Panc1 (cell line): ENCODE results near the gene CUEDC2. TPM values are rescaled to one million over a fixed set of nuclear protein-coding genes. Genes with fewer than 3 reads are reported as not detected.

Experiments
- ATAC-seq: fragments of 200-7000 bp; cut with Tn5 transposase; 2 replicates; pipeline ENCODE4 v1.9.1; 2020; ENCODE audit warnings: mild to moderate bottlenecking, moderate library complexity
- BruUV-seq: library from RNA; stranded (reverse); fragments of 400-500 nt; replicated peaks from 2 replicates; lab custom pipeline; 2021; lab: Mats Ljungman, UMichigan
- CTCF ChIA-PET: fragments of 300-600 bp; sonication (Branson Sonifier 250); formaldehyde crosslinking; loops from one replicate; lab custom pipeline; 2022; ENCODE audit warnings: antibody characterized with exemption; lab: Charles Lee
- POLR2A ChIA-PET: fragments of 300-600 bp; sonication (Branson Sonifier 250); formaldehyde crosslinking; loops from one replicate; lab custom pipeline; 2022; ENCODE audit warnings: antibody characterized with exemption; lab: Charles Lee
- DNase-seq: peaks from one replicate; pipeline ENCODE4 v3.0.0-alpha.2; 2010; ENCODE audit warnings: low read depth, low spot score
- H3K27ac ChIP-seq: 2 replicates; pipeline ENCODE4 v1.5.1; 2011; ENCODE audit warnings: mild to moderate bottlenecking, low read length, inconsistent platforms
- H3K27me3 ChIP-seq: fragments of 200-500 bp; sonication (Bioruptor generic); 2 replicates; pipeline ENCODE4 v1.6.0; 2014; ENCODE audit warnings: low read length, inconsistent platforms; ENCODE audit not compliant: control insufficient read depth, insufficient read depth
- H3K36me3 ChIP-seq: fragments of 200-500 bp; sonication (Bioruptor generic); 2 replicates; pipeline ENCODE4 v1.5.1; 2014; ENCODE audit warnings: inconsistent platforms, mild to moderate bottlenecking, low read length, moderate library complexity; ENCODE audit not compliant: control insufficient read depth, insufficient read depth
- H3K4me1 ChIP-seq: 2 replicates; pipeline ENCODE4 v1.5.1; 2011; ENCODE audit warnings: inconsistent platforms, mild to moderate bottlenecking, low read length, moderate library complexity; ENCODE audit not compliant: control insufficient read depth, insufficient read depth
- H3K4me3 ChIP-seq, 2 experiments: 2 replicates each; pipeline ENCODE4 v1.5.1; 2011 to 2012; ENCODE audit warnings: low read depth in 2 of 2, low read length in 2 of 2, mild to moderate bottlenecking in 2 of 2, inconsistent platforms in 1 of 2, moderate library complexity in 1 of 2
- H3K9me3 ChIP-seq: fragments of 200-500 bp; sonication (Bioruptor generic); 2 replicates; pipeline ENCODE4 v1.5.1; 2014; ENCODE audit warnings: low read depth, mild to moderate bottlenecking, inconsistent platforms, low read length, moderate library complexity; ENCODE audit not compliant: control insufficient read depth, insufficient read depth
- POLR2AphosphoS5 ChIP-seq: IDR thresholded peaks from 2 replicates; pipeline ENCODE4 v1.6.1; 2012; ENCODE audit warnings: mild to moderate bottlenecking, low read depth, low read length, moderate library complexity
- SIN3A ChIP-seq: IDR thresholded peaks from 2 replicates; pipeline ENCODE4 v1.6.1; 2012; ENCODE audit warnings: low read depth, mild to moderate bottlenecking, low read length, moderate library complexity, borderline replicate concordance; ENCODE audit not compliant: insufficient read depth
- TCF7L2 ChIP-seq: IDR thresholded peaks from 2 replicates; pipeline ENCODE4 v1.6.1; 2011; ENCODE audit warnings: mild to moderate bottlenecking, low read depth, low read length, inconsistent platforms
- in situ Hi-C: cut with HindIII; loops from 2 replicates; pipeline ENCODE4 v1.10.0; 2016; ENCODE audit warnings: low sequenced_read_pairs, low pct_unique_long_range_greater_than_20kb
- intact Hi-C: fragments of 100-400 bp; cut with micrococcal nuclease; formaldehyde crosslinking; loops from one replicate; pipeline ENCODE4 v1.10.0; 2022; ENCODE audit not compliant: unreplicated experiment
- total RNA-seq: library from RNA; stranded (reverse); gene quantifications from one replicate; pipeline ENCODE4 v1.2.1, GENCODE V29; 2021; ENCODE audit not compliant: unreplicated experiment
- TF ChIP-seq, protein P1 (sequence below): fragments of 450-650 bp; IDR thresholded peaks from 2 replicates; pipeline ENCODE4 v1.5.1; 2017; ENCODE audit warnings: mild to moderate bottlenecking
- TF ChIP-seq, protein P2 (sequence below), 2 experiments: IDR thresholded peaks; 2 replicates each; pipeline ENCODE4 v1.6.1; 2011 to 2012; ENCODE audit warnings: low read depth in 2 of 2, control low read depth in 1 of 2, low read length in 1 of 2, mild to moderate bottlenecking in 1 of 2, moderate library complexity in 1 of 2; ENCODE audit not compliant: insufficient read depth in 1 of 2

Gene CUEDC2
- total RNA-seq, 1 experiment from 2014 or later, result 79.3 TPM

DNA sequence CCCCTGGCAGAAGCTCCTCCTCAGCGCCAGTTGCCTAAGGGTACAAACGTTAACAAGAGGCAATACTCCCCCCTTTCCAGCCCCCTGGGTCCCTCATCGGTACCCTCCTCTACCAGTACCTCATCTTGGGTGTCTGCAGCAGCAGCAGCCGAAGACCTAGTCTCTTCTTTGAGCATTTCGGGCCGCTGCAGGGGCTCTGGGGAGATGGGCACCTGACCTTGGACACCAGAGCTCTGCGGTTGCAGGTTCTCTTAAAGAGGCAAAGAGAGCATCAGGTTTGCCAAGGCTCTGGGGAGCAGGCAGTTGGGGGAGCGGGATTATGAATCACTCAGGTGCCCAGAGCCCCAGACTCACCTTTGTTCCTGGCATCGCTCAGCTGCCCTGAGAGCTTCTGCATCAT, 8.2 kb downstream of the CUEDC2 start:
- Histone ChIP-seq H3K27ac (no peak overlapping the region), H3K27me3 (no peaks in the 10 kb centered on the region), H3K36me3 (peaks cover 9% of the 10 kb centered on the region; the same call in 1 of the 2 replicates), H3K9me3 (no peaks in the 10 kb centered on the region), H3K4me3 (no peak overlapping the region), H3K4me1 (peaks cover 11% of the 10 kb centered on the region)
- TF ChIP-seq POLR2AphosphoS5, result no peak
- TF ChIP-seq, protein P1, sequence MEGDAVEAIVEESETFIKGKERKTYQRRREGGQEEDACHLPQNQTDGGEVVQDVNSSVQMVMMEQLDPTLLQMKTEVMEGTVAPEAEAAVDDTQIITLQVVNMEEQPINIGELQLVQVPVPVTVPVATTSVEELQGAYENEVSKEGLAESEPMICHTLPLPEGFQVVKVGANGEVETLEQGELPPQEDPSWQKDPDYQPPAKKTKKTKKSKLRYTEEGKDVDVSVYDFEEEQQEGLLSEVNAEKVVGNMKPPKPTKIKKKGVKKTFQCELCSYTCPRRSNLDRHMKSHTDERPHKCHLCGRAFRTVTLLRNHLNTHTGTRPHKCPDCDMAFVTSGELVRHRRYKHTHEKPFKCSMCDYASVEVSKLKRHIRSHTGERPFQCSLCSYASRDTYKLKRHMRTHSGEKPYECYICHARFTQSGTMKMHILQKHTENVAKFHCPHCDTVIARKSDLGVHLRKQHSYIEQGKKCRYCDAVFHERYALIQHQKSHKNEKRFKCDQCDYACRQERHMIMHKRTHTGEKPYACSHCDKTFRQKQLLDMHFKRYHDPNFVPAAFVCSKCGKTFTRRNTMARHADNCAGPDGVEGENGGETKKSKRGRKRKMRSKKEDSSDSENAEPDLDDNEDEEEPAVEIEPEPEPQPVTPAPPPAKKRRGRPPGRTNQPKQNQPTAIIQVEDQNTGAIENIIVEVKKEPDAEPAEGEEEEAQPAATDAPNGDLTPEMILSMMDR, result no peak
- no peak for TF ChIP-seq SIN3A
- TF ChIP-seq, protein P2, sequence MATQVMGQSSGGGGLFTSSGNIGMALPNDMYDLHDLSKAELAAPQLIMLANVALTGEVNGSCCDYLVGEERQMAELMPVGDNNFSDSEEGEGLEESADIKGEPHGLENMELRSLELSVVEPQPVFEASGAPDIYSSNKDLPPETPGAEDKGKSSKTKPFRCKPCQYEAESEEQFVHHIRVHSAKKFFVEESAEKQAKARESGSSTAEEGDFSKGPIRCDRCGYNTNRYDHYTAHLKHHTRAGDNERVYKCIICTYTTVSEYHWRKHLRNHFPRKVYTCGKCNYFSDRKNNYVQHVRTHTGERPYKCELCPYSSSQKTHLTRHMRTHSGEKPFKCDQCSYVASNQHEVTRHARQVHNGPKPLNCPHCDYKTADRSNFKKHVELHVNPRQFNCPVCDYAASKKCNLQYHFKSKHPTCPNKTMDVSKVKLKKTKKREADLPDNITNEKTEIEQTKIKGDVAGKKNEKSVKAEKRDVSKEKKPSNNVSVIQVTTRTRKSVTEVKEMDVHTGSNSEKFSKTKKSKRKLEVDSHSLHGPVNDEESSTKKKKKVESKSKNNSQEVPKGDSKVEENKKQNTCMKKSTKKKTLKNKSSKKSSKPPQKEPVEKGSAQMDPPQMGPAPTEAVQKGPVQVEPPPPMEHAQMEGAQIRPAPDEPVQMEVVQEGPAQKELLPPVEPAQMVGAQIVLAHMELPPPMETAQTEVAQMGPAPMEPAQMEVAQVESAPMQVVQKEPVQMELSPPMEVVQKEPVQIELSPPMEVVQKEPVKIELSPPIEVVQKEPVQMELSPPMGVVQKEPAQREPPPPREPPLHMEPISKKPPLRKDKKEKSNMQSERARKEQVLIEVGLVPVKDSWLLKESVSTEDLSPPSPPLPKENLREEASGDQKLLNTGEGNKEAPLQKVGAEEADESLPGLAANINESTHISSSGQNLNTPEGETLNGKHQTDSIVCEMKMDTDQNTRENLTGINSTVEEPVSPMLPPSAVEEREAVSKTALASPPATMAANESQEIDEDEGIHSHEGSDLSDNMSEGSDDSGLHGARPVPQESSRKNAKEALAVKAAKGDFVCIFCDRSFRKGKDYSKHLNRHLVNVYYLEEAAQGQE (IDR thresholded peaks at IDR 0.05; ENCODE audit: insufficient read depth in 1 of 2, low read depth in 2 of 2, low read length in 1 of 2), result no peak
- no peak for TF ChIP-seq TCF7L2
- ChIA-PET CTCF (no interaction called here), POLR2A (no interaction called here)
- DNase-seq, result no peak
- intact Hi-C loops, result no loop called here
- BruUV-seq, result no TSS peak
- no peak for ATAC-seq
- in situ Hi-C loops, result no loop called here

DNA sequence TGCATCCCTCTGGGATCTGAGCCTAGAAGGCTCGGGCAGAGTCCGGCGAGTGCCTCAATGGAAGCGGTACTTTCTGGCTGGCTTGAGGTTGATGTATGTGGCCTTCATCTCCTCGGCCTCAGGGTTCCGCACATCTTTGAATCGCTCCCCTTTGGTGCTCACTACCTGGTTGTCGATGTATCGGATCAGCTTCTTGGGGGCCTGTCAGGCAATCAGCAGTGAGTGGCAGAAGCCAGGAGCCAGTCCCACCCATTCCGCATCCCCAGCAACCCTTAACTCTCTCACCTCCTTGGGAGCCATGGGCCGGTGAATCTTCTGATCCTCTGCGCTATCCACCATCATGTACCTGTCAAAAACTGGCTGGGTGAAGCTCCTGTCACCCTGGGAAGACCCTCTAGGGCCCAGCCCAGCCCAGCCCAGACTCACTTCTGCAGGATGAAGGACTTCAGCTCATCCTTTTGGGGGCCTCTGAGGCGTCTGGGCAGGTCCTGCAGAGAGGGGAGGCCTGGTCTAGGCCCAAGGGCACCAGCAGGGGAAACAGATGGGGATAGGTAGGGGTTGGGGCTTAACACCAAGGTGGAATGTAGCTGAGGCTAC, 8.9 kb downstream of the CUEDC2 start:
- intact Hi-C loops (no loop called here), in situ Hi-C loops (no loop called here)
- Histone ChIP-seq H3K9me3 (no peaks in the 10 kb centered on the region), H3K27ac (no peak overlapping the region; the same call in 1 of the 2 replicates), H3K27me3 (no peaks in the 10 kb centered on the region), H3K4me1 (peaks cover 11% of the 10 kb centered on the region), H3K4me3 (no peak overlapping the region), H3K36me3 (peaks cover 9% of the 10 kb centered on the region; the same call in 1 of the 2 replicates)
- no TSS peak for BruUV-seq
- CTCF ChIA-PET, result interaction anchor here (0.8 to 2.2 kb wide), 7 partner anchors 9 to 255 kb away, joined by 3 to 16 read pairs (median 6); partner anchors contain the start of gene CUEDC2
- TF ChIP-seq POLR2AphosphoS5, result no peak
- TF ChIP-seq, protein P2 (IDR thresholded peaks at IDR 0.05; ENCODE audit: insufficient read depth in 1 of 2, low read depth in 2 of 2, low read length in 1 of 2), result no peak
- TF ChIP-seq TCF7L2, result no peak
- ATAC-seq (no peak), DNase-seq (no peak)
- POLR2A ChIA-PET, result interaction anchor here (0.6 kb wide), 1 partner anchor 100 kb away, joined by 9 read pairs; no protein-coding TSS in a partner anchor
